ENCODE results near the gene MALAT1. TPM values are rescaled to one million over a fixed set of nuclear protein-coding genes. Genes with fewer than 3 reads are reported as not detected.
A peak's percentile ranks its signal among the peaks of the same experiment; 100 is the strongest.

The MALAT1 gene
- total and polyA plus RNA-seq, 2 donors (not counting 1 experiment from before 2014, with no cell fraction given) = 646 to 32,417 TPM

DNA sequence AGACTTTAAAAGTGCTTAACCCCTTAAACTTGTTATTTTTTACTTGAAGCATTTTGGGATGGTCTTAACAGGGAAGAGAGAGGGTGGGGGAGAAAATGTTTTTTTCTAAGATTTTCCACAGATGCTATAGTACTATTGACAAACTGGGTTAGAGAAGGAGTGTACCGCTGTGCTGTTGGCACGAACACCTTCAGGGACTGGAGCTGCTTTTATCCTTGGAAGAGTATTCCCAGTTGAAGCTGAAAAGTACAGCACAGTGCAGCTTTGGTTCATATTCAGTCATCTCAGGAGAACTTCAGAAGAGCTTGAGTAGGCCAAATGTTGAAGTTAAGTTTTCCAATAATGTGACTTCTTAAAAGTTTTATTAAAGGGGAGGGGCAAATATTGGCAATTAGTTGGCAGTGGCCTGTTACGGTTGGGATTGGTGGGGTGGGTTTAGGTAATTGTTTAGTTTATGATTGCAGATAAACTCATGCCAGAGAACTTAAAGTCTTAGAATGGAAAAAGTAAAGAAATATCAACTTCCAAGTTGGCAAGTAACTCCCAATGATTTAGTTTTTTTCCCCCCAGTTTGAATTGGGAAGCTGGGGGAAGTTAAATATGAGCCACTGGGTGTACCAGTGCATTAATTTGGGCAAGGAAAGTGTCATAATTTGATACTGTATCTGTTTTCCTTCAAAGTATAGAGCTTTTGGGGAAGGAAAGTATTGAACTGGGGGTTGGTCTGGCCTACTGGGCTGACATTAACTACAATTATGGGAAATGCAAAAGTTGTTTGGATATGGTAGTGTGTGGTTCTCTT lies 2.8 kb downstream of the MALAT1 start:
- TF ChIP-seq, protein P1, sequence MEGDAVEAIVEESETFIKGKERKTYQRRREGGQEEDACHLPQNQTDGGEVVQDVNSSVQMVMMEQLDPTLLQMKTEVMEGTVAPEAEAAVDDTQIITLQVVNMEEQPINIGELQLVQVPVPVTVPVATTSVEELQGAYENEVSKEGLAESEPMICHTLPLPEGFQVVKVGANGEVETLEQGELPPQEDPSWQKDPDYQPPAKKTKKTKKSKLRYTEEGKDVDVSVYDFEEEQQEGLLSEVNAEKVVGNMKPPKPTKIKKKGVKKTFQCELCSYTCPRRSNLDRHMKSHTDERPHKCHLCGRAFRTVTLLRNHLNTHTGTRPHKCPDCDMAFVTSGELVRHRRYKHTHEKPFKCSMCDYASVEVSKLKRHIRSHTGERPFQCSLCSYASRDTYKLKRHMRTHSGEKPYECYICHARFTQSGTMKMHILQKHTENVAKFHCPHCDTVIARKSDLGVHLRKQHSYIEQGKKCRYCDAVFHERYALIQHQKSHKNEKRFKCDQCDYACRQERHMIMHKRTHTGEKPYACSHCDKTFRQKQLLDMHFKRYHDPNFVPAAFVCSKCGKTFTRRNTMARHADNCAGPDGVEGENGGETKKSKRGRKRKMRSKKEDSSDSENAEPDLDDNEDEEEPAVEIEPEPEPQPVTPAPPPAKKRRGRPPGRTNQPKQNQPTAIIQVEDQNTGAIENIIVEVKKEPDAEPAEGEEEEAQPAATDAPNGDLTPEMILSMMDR (IDR thresholded peaks at IDR 0.05) = no peak
- TF ChIP-seq EZH2 (IDR thresholded peaks at IDR 0.05; ENCODE audit: borderline replicate concordance, insufficient read depth, low read depth, low read length, poor library complexity, severe bottlenecking) = no peak
- POLR2A ChIA-PET = interaction anchor here (0.6 to 20.7 kb wide), 19 partner anchors 8 to 168 kb away, joined by 3 to 1159 read pairs (median 5); partner anchors contain the start of genes DPF2, NEAT1, SCYL1 and SLC25A45
- peaks cover 88% of the 10 kb centered on the region for H3K79me2 ChIP-seq (ENCODE audit: control insufficient read depth, insufficient read depth, low read length)
- peaks cover 1 to 67% of the 10 kb centered on the region in 2 experiments for H3K36me3 ChIP-seq (replicated peaks in 1 of 2; ENCODE audit: control extremely low read depth in 1 of 2, control insufficient read depth in 1 of 2, extremely low read depth in 1 of 2, insufficient read depth in 2 of 2, low read length in 1 of 2)
- no peaks in the 10 kb centered on the region for H3K27me3 Mint-ChIP-seq
- no peak overlapping the region for H3K4me3 Mint-ChIP-seq
- H3K9me3 Mint-ChIP-seq (ENCODE audit: insufficient read depth) = no peaks in the 10 kb centered on the region
- H2AFZ ChIP-seq (ENCODE audit: insufficient read depth, low read depth, low read length, poor library complexity, severe bottlenecking) = no peak overlapping the region
- no peaks in the 10 kb centered on the region for H3K9me3 ChIP-seq (ENCODE audit: control extremely low read depth in 1 of 3, control insufficient read depth in 2 of 3, insufficient read depth in 1 of 3, low read length in 2 of 3)
- H3K4me1 Mint-ChIP-seq = peaks cover 47% of the 10 kb centered on the region
- 0% methylated on average over 2 of the region's 3 CpGs for WGBS (ENCODE audit: insufficient coverage)
- peaks cover 74% of the 10 kb centered on the region for H4K20me1 ChIP-seq (ENCODE audit: control insufficient read depth, insufficient read depth, low read length, poor library complexity, severe bottlenecking)
- ATAC-seq (ENCODE audit: low read depth) (no peak), DNase-seq (no peak)
- H3K27me3 ChIP-seq (replicated peaks in 1 of 4; ENCODE audit: control extremely low read depth in 1 of 4, control insufficient read depth in 3 of 4, insufficient read depth in 4 of 4, low read length in 3 of 4) = no peaks in the 10 kb centered on the region
- H3K4me2 ChIP-seq (replicated peaks; ENCODE audit: low read depth, low read length, poor library complexity, severe bottlenecking) = peak overlapping the region; percentile 97
- CTCF ChIA-PET = interaction anchor here (0.8 to 17.5 kb wide), 13 partner anchors 6 to 134 kb away, joined by 3 to 541 read pairs (median 5); partner anchors contain the start of genes FRMD8, NEAT1, SLC25A45 and ZNRD2
- peak overlapping the region; percentile 76 to 100 (median 93) for H3K4me3 ChIP-seq (ENCODE audit: control extremely low read depth in 1 of 5, extremely low read depth in 1 of 5, insufficient read depth in 1 of 5, low read depth in 2 of 5, low read length in 4 of 5)
- peaks cover 35 to 43% of the 10 kb centered on the region in 2 donors for H3K4me1 ChIP-seq (ENCODE audit: control insufficient read depth in 2 of 2, insufficient read depth in 2 of 2, low read length in 2 of 2)
- intact Hi-C loops (cut with micrococcal nuclease) = no loop called here
- peak overlapping the region; percentile 99 to 100 for H3K27ac ChIP-seq (ENCODE audit: low read length in 2 of 2)
- peak overlapping the region; percentile 97 for H3K9ac ChIP-seq (ENCODE audit: low read length)
- no peak overlapping the region for H3K27ac Mint-ChIP-seq

DNA sequence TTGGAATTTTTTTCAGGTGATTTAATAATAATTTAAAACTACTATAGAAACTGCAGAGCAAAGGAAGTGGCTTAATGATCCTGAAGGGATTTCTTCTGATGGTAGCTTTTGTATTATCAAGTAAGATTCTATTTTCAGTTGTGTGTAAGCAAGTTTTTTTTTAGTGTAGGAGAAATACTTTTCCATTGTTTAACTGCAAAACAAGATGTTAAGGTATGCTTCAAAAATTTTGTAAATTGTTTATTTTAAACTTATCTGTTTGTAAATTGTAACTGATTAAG lies 3.4 kb downstream of the MALAT1 start:
- peaks cover 1 to 67% of the 10 kb centered on the region in 2 experiments for H3K36me3 ChIP-seq (replicated peaks in 1 of 2; ENCODE audit: control extremely low read depth in 1 of 2, control insufficient read depth in 1 of 2, extremely low read depth in 1 of 2, insufficient read depth in 2 of 2, low read length in 1 of 2)
- H3K9me3 ChIP-seq (ENCODE audit: control extremely low read depth in 1 of 3, control insufficient read depth in 2 of 3, insufficient read depth in 1 of 3, low read length in 2 of 3) = no peaks in the 10 kb centered on the region
- CTCF ChIA-PET = interaction anchor here (0.8 to 17.5 kb wide), 13 partner anchors 6 to 135 kb away, joined by 3 to 541 read pairs (median 5); partner anchors contain the start of genes FRMD8, NEAT1, SLC25A45 and ZNRD2
- H3K79me2 ChIP-seq (ENCODE audit: control insufficient read depth, insufficient read depth, low read length) = peaks cover 83% of the 10 kb centered on the region
- no peaks in the 10 kb centered on the region for H3K27me3 ChIP-seq (replicated peaks in 1 of 4; ENCODE audit: control extremely low read depth in 1 of 4, control insufficient read depth in 3 of 4, insufficient read depth in 4 of 4, low read length in 3 of 4)
- peaks cover 79% of the 10 kb centered on the region for H4K20me1 ChIP-seq (ENCODE audit: control insufficient read depth, insufficient read depth, low read length, poor library complexity, severe bottlenecking)
- H2AFZ ChIP-seq (ENCODE audit: insufficient read depth, low read depth, low read length, poor library complexity, severe bottlenecking) = no peak overlapping the region
- ATAC-seq (ENCODE audit: low read depth) (no peak), DNase-seq (no peak)
- Mint-ChIP-seq H3K4me1 (peaks cover 48% of the 10 kb centered on the region), H3K27me3 (no peaks in the 10 kb centered on the region), H3K4me3 (no peak overlapping the region), H3K9me3 (ENCODE audit: insufficient read depth) (no peaks in the 10 kb centered on the region), H3K27ac (peak overlapping the region; percentile 71)
- peaks cover 36 to 43% of the 10 kb centered on the region in 2 donors for H3K4me1 ChIP-seq (ENCODE audit: control insufficient read depth in 2 of 2, insufficient read depth in 2 of 2, low read length in 2 of 2)
- H3K4me2 ChIP-seq (replicated peaks; ENCODE audit: low read depth, low read length, poor library complexity, severe bottlenecking) = peak overlapping the region; percentile 97
- peak overlapping the region; percentile 76 to 100 (median 93) for H3K4me3 ChIP-seq (ENCODE audit: control extremely low read depth in 1 of 5, extremely low read depth in 1 of 5, insufficient read depth in 1 of 5, low read depth in 2 of 5, low read length in 4 of 5)
- TF ChIP-seq, protein P1 (IDR thresholded peaks at IDR 0.05) = no peak
- TF ChIP-seq EZH2 (IDR thresholded peaks at IDR 0.05; ENCODE audit: borderline replicate concordance, insufficient read depth, low read depth, low read length, poor library complexity, severe bottlenecking) = no peak
- POLR2A ChIA-PET = interaction anchor here (0.8 to 20.7 kb wide), 15 partner anchors 8 to 169 kb away, joined by 3 to 1159 read pairs (median 6); partner anchors contain the start of genes DPF2, NEAT1, SCYL1 and SLC25A45
- peak overlapping the region; percentile 99 to 100 for H3K27ac ChIP-seq (ENCODE audit: low read length in 2 of 2)
- H3K9ac ChIP-seq (ENCODE audit: low read length) = peak overlapping the region; percentile 97
- intact Hi-C loops (cut with micrococcal nuclease) = no loop called here
